ENCODE measurements around the gene BACE1. TPM values are rescaled to one million over a fixed set of nuclear protein-coding genes. Genes with fewer than 3 reads are reported as not detected.
A peak's percentile ranks its signal among the peaks of the same experiment; 100 is the strongest.

BACE1 gene
- total RNA-seq, 1 donor from 2014 or later, result 30.4 TPM

DNA sequence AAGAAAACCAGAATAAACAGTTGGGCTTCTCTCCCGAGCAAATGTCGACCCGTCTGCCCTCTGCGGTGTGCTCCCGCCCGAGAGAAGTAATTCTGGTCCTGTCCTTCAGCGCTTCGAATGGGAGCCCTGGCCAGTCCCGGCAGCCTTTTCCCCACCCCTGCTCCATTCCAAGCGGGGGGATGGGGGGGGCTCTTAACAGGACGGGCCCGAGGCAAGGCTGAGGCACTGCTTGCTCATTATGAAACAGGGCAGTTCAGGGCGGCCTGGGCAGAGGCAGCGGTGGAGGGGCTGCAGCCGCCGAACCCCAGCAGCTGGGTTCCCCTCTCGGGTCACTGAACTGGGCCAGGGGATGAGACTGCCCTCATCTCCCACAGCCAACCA lies 15.8 kb downstream of the BACE1 start:
- H3K4me1 Mint-ChIP-seq, result peaks cover 35% of the 10 kb centered on the region
- TF ChIP-seq CTCF (conservative IDR thresholded peaks at IDR 0.05), result no peak
- peak; percentile 43 for DNase-seq (ENCODE audit: low read depth, low spot score)
- peak overlapping the region; percentile 72 for H3K4me3 Mint-ChIP-seq
- H3K27ac Mint-ChIP-seq (ENCODE audit: unreplicated experiment), result peak overlapping the region; percentile 91
- H3K36me3 Mint-ChIP-seq (ENCODE audit: low read depth), result no peaks in the 10 kb centered on the region
- no peaks in the 10 kb centered on the region for H3K27me3 Mint-ChIP-seq (ENCODE audit: low read depth)
- H3K9me3 Mint-ChIP-seq, result no peaks in the 10 kb centered on the region

- peaks cover 38% of the 10 kb centered on the region for H3K4me1 Mint-ChIP-seq
- H3K4me3 Mint-ChIP-seq, result peak overlapping the region; percentile 72
- no peaks in the 10 kb centered on the region for H3K36me3 Mint-ChIP-seq (ENCODE audit: low read depth)
- H3K9me3 Mint-ChIP-seq, result no peaks in the 10 kb centered on the region
- DNase-seq (ENCODE audit: low read depth, low spot score), result no peak
- H3K27ac Mint-ChIP-seq (ENCODE audit: unreplicated experiment), result peak overlapping the region; percentile 91
- no peak for TF ChIP-seq CTCF (conservative IDR thresholded peaks at IDR 0.05)
- H3K27me3 Mint-ChIP-seq (ENCODE audit: low read depth), result no peaks in the 10 kb centered on the region
Measured at GRCh38 chr11:117299351-117300282, 16.4 kb downstream of the BACE1 start.

DNA sequence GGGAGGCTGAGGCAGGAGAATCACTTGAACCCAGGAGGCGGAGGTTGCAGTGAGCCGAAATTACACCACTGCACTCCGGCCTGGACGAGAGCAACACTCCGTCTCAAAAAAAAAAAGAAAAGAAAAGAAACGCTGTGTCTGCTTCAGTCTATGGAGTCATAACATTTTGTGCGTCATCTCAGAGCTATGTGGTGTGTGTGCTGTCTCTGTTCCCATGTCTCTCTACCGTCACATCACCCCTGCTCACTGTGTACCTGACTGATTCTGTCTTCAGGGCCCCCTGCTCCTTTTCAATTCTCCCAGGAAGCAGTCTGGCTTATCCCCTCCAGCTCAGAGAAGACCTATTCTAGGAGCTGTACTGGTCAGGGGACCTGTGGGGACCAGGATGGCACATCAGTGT lies 17.9 kb downstream of the BACE1 start:
- Mint-ChIP-seq H3K27ac (ENCODE audit: unreplicated experiment) (no peak overlapping the region), H3K9me3 (no peaks in the 10 kb centered on the region), H3K4me1 (peaks cover 34% of the 10 kb centered on the region), H3K4me3 (no peak overlapping the region), H3K36me3 (ENCODE audit: low read depth) (no peaks in the 10 kb centered on the region), H3K27me3 (ENCODE audit: low read depth) (no peaks in the 10 kb centered on the region)
- TF ChIP-seq CTCF (conservative IDR thresholded peaks at IDR 0.05), result no peak
- no peak for DNase-seq (ENCODE audit: low read depth, low spot score)

DNA sequence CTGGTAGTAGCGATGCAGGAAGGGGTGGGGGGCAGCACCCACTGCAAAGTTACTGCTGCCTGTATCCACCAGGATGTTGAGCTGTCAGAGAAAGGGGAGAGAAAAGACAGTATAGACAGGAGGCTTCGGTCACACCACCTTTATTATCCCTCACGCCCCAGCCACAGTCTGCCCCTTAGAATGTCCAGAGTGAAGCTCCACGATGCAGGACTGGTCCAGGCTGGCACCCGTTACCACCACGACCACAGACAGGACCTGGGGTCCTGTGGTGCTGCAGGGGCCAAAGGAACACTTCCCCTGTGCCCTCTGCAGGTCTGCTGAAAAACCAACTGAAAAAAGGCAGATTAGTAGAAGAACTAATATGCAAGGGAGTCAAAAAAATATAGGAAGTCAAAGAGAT lies 19.2 kb downstream of the BACE1 start:
- Mint-ChIP-seq H3K27ac (ENCODE audit: unreplicated experiment) (no peak overlapping the region), H3K9me3 (no peaks in the 10 kb centered on the region), H3K4me3 (no peak overlapping the region), H3K4me1 (peaks cover 34% of the 10 kb centered on the region), H3K27me3 (ENCODE audit: low read depth) (no peaks in the 10 kb centered on the region), H3K36me3 (ENCODE audit: low read depth) (no peaks in the 10 kb centered on the region)
- TF ChIP-seq CTCF (conservative IDR thresholded peaks at IDR 0.05), result no peak
- DNase-seq (ENCODE audit: low read depth, low spot score), result no peak

GRCh38 chr11:117295438-117296137 lies 20.5 kb downstream of the BACE1 start:
- DNase-seq (ENCODE audit: low read depth, low spot score), result no peak
- no peak overlapping the region for H3K4me3 Mint-ChIP-seq
- TF ChIP-seq CTCF (conservative IDR thresholded peaks at IDR 0.05), result no peak
- H3K27ac Mint-ChIP-seq (ENCODE audit: unreplicated experiment), result no peak overlapping the region
- H3K36me3 Mint-ChIP-seq (ENCODE audit: low read depth), result peaks cover 5% of the 10 kb centered on the region
- peaks cover 25% of the 10 kb centered on the region for H3K4me1 Mint-ChIP-seq
- H3K9me3 Mint-ChIP-seq, result no peaks in the 10 kb centered on the region
- H3K27me3 Mint-ChIP-seq (ENCODE audit: low read depth), result no peaks in the 10 kb centered on the region

Data from neural crest cell (in vitro differentiated cells).